IMR-90 (cell line): ENCODE data around the gene ADAMTS16. TPM values are rescaled to one million over a fixed set of nuclear protein-coding genes. Genes with fewer than 3 reads are reported as not detected.

Experiments
- ATAC-seq: fragments of 200-7000 bp; cut with Tn5 transposase; 2 replicates; pipeline ENCODE4 v1.9.1; 2020; ENCODE audit warnings: low read depth, mild to moderate bottlenecking, moderate library complexity
- BruUV-seq: library from RNA; stranded (reverse); fragments of 400-500 nt; replicated peaks from 2 replicates; lab custom pipeline; 2021; lab: Mats Ljungman, UMichigan
- CTCF ChIA-PET: fragments of 300-600 bp; formaldehyde crosslinking; extraction: SDS; loops from one replicate; lab custom pipeline; 2021; ENCODE audit warnings: antibody characterized with exemption; lab: Yijun Ruan, JAX
- POLR2A ChIA-PET: fragments of 300-600 bp; sonication (Branson Sonifier 250); formaldehyde crosslinking; loops from one replicate; lab custom pipeline; 2022; ENCODE audit warnings: antibody characterized with exemption; ENCODE audit not compliant: unreplicated experiment; lab: Charles Lee
- DNase-seq: peaks from one replicate; pipeline ENCODE4 v3.0.0; 2013
- H2AFZ ChIP-seq: replicated peaks from 2 replicates; pipeline ENCODE3; 2013; ENCODE audit warnings: low read length, mild to moderate bottlenecking; ENCODE audit not compliant: poor library complexity
- H2AK5ac ChIP-seq: 2 replicates; pipeline ENCODE4 v1.6.1; 2013; ENCODE audit warnings: low read depth, low read length, inconsistent platforms
- H2AK9ac ChIP-seq: replicated peaks from 2 replicates; pipeline ENCODE3; 2013; ENCODE audit warnings: mild to moderate bottlenecking, low read depth, low read length, moderate library complexity; ENCODE audit not compliant: poor library complexity
- H2BK120ac ChIP-seq: 2 replicates; pipeline ENCODE4 v1.6.1; 2013; ENCODE audit warnings: low read depth, low read length, inconsistent platforms
- H2BK15ac ChIP-seq: 3 replicates; pipeline ENCODE4 v1.6.1; 2013; ENCODE audit warnings: low read depth, low read length, inconsistent platforms
- H2BK20ac ChIP-seq: 2 replicates; pipeline ENCODE4 v1.6.1; 2013; ENCODE audit warnings: low read depth, mild to moderate bottlenecking, inconsistent platforms, low read length, moderate library complexity
- H2BK5ac ChIP-seq: 2 replicates; pipeline ENCODE4 v1.6.1; 2013; ENCODE audit warnings: mild to moderate bottlenecking, low read depth, low read length, inconsistent platforms; ENCODE audit not compliant: poor library complexity, severe bottlenecking
- H3K14ac ChIP-seq: replicated peaks from 2 replicates; pipeline ENCODE4 v1.6.1; 2013; ENCODE audit warnings: low read depth, low read length, inconsistent platforms
- H3K18ac ChIP-seq: 2 replicates; pipeline ENCODE4 v1.6.1; 2013; ENCODE audit warnings: low read depth, low read length, control low read depth
- H3K23ac ChIP-seq: 2 replicates; pipeline ENCODE4 v1.6.1; 2013; ENCODE audit warnings: low read depth, low read length, inconsistent platforms
- H3K27ac ChIP-seq: 2 replicates; pipeline ENCODE4 v1.5.1; 2013; ENCODE audit warnings: mild to moderate bottlenecking, control low read depth, low read length; ENCODE audit not compliant: insufficient read depth
- H3K27me3 ChIP-seq: 2 replicates; pipeline ENCODE4 v1.6.1; 2013; ENCODE audit warnings: low read length; ENCODE audit not compliant: control insufficient read depth, insufficient read depth
- H3K36me3 ChIP-seq: 2 replicates; pipeline ENCODE4 v1.6.1; 2013; ENCODE audit warnings: low read length, mixed read lengths; ENCODE audit not compliant: control insufficient read depth, insufficient read depth
- H3K4ac ChIP-seq: 2 replicates; pipeline ENCODE4 v1.6.1; 2013; ENCODE audit warnings: low read depth, low read length, inconsistent platforms
- H3K4me1 ChIP-seq: 2 replicates; pipeline ENCODE4 v1.6.1; 2013; ENCODE audit warnings: low read length, mixed read lengths; ENCODE audit not compliant: control insufficient read depth, insufficient read depth
- H3K4me2 ChIP-seq: 2 replicates; pipeline ENCODE4 v1.6.1; 2013; ENCODE audit warnings: low read depth, mild to moderate bottlenecking, control low read depth, low read length, moderate library complexity
- H3K4me3 ChIP-seq: 2 replicates; pipeline ENCODE4 v1.5.1; 2013; ENCODE audit warnings: low read depth, mild to moderate bottlenecking, control low read depth, low read length, moderate library complexity; ENCODE audit not compliant: insufficient read depth
- H3K56ac ChIP-seq: 2 replicates; pipeline ENCODE4 v1.6.1; 2013; ENCODE audit warnings: low read length, inconsistent platforms; ENCODE audit not compliant: insufficient read depth; ENCODE audit errors: extremely low read depth
- H3K79me1 ChIP-seq, 2 experiments: 2 replicates each; pipeline ENCODE4 v1.6.1; 2013; ENCODE audit warnings: low read length in 2 of 2, inconsistent platforms in 1 of 2, low read depth in 1 of 2
- H3K9ac ChIP-seq: 2 replicates; pipeline ENCODE4 v1.6.1; 2013; ENCODE audit warnings: low read depth, low read length, control low read depth
- H3K9me1 ChIP-seq: 2 replicates; pipeline ENCODE4 v1.6.1; 2013; ENCODE audit warnings: low read length, inconsistent platforms; ENCODE audit not compliant: insufficient read depth
- H3K9me3 ChIP-seq: 2 replicates; pipeline ENCODE4 v1.6.1; 2013; ENCODE audit warnings: low read length; ENCODE audit not compliant: control insufficient read depth, insufficient read depth
- H4K20me1 ChIP-seq: 2 replicates; pipeline ENCODE4 v1.6.1; 2013; ENCODE audit warnings: low read length, inconsistent platforms; ENCODE audit not compliant: insufficient read depth
- H4K5ac ChIP-seq: 2 replicates; pipeline ENCODE4 v1.6.1; 2013; ENCODE audit warnings: mild to moderate bottlenecking, low read depth, low read length, control low read depth
- H4K8ac ChIP-seq, 2 experiments: 2 replicates each; pipeline ENCODE4 v1.6.1; 2013; ENCODE audit warnings: low read depth in 2 of 2, low read length in 2 of 2, control low read depth in 1 of 2, inconsistent platforms in 1 of 2
- H4K91ac ChIP-seq: 2 replicates; pipeline ENCODE4 v1.6.1; 2013; ENCODE audit warnings: low read depth, low read length, inconsistent platforms; ENCODE audit not compliant: insufficient read depth
- BHLHE40 ChIP-seq: fragments of 150-350 bp; IDR thresholded peaks from 2 replicates; pipeline ENCODE4 v1.6.1; 2016; ENCODE audit warnings: mild to moderate bottlenecking, low read depth, low read length
- CEBPB ChIP-seq: IDR thresholded peaks from 2 replicates; pipeline ENCODE4 v1.6.1; 2012; ENCODE audit warnings: low read depth, low read length, improper control_type of control experiment
- CHD1 ChIP-seq: IDR thresholded peaks from 2 replicates; pipeline ENCODE4 v1.6.1; 2012; ENCODE audit warnings: low read depth, low read length, improper control_type of control experiment
- FOS ChIP-seq: fragments of 150-350 bp; IDR thresholded peaks from 2 replicates; pipeline ENCODE4 v1.6.1; 2016; ENCODE audit warnings: low read depth, low read length
- MAFK ChIP-seq: IDR thresholded peaks from 2 replicates; pipeline ENCODE4 v1.6.1; 2012; ENCODE audit warnings: low read depth, low read length, improper control_type of control experiment
- MAZ ChIP-seq: IDR thresholded peaks from 2 replicates; pipeline ENCODE4 v1.6.1; 2012; ENCODE audit warnings: low read depth, mild to moderate bottlenecking, low read length, improper control_type of control experiment, moderate library complexity, borderline replicate concordance
- MXI1 ChIP-seq: IDR thresholded peaks from 2 replicates; pipeline ENCODE4 v1.6.1; 2012; ENCODE audit warnings: low read depth, mild to moderate bottlenecking, low read length, moderate library complexity, borderline replicate concordance
- NFE2L2 ChIP-seq: fragments of 150-350 bp; IDR thresholded peaks from 2 replicates; pipeline ENCODE4 v1.6.1; 2016; ENCODE audit warnings: low read depth, mild to moderate bottlenecking, low read length
- POLR2A ChIP-seq: IDR thresholded peaks from 2 replicates; pipeline ENCODE4 v1.6.1; 2012; ENCODE audit warnings: mild to moderate bottlenecking, low read depth, low read length
- RAD21 ChIP-seq: IDR thresholded peaks from 2 replicates; pipeline ENCODE4 v1.6.1; 2012; ENCODE audit warnings: low read length, improper control_type of control experiment
- RCOR1 ChIP-seq: IDR thresholded peaks from 2 replicates; pipeline ENCODE4 v1.6.1; 2012; ENCODE audit warnings: mild to moderate bottlenecking, low read length, improper control_type of control experiment; ENCODE audit not compliant: insufficient replicate concordance
- RFX5 ChIP-seq: IDR thresholded peaks from 2 replicates; pipeline ENCODE4 v1.8.0; 2012; ENCODE audit warnings: low read depth, mild to moderate bottlenecking, low read length, moderate library complexity
- SMC3 ChIP-seq: fragments of 150-350 bp; IDR thresholded peaks from 2 replicates; pipeline ENCODE4 v1.6.1; 2016; ENCODE audit warnings: low read depth, mild to moderate bottlenecking, antibody characterized with exemption, low read length, moderate library complexity
- WGBS, 2 experiments: methylation state at CpG; one replicate each; pipeline versions ENCODE4 v1.1.5 to v1.1.7; 2013; ENCODE audit warnings: missing lambda C conversion rate in 2 of 2; ENCODE audit not compliant: insufficient read length in 1 of 2; ENCODE audit errors: extremely low coverage in 2 of 2; 5-methylcytosine and 5-hydroxymethylcytosine counted together
- dilution Hi-C: fragments of 300-500 bp; cut with HindIII; formaldehyde crosslinking; loops from one replicate; pipeline ENCODE4 v1.14.3; 2018; ENCODE audit warnings: low sequenced_read_pairs; ENCODE audit not compliant: unreplicated experiment
- in situ Hi-C: fragments of 300-500 bp; cut with MboI; formaldehyde crosslinking; loops from 3 replicates; pipeline ENCODE4 v1.14.3; 2019; ENCODE audit warnings: low sequenced_read_pairs, inconsistent platforms, mixed read lengths
- intact Hi-C: fragments of 100-400 bp; cut with micrococcal nuclease; formaldehyde crosslinking; loops from 2 replicates; pipeline ENCODE4 v1.10.0; 2022
- polyA plus RNA-seq, 3 experiments: library from polyadenylated mRNA; depleted of rRNA; stranded (reverse); fragments of >200 nt; gene quantifications; 2 replicates each; pipeline ENCODE4 v1.2.3, GENCODE V29; 2012; ENCODE audit warnings: low replicate concordance in 1 of 3
- total RNA-seq: library from RNA; depleted of rRNA; stranded (reverse); fragments of >200 nt; gene quantifications from 2 replicates; pipeline ENCODE4 v1.2.3, GENCODE V29; 2012
- TF ChIP-seq, protein P1 (sequence below): fragments of 150-350 bp; IDR thresholded peaks from 2 replicates; pipeline ENCODE4 v1.6.1; 2017; ENCODE audit warnings: mild to moderate bottlenecking, antibody characterized with exemption, low read length, low read depth
- TF ChIP-seq, protein P2 (sequence below): fragments of 150-350 bp; IDR thresholded peaks from 2 replicates; pipeline ENCODE4 v1.6.1; 2016; ENCODE audit warnings: low read depth, mild to moderate bottlenecking, low read length, moderate library complexity, borderline replicate concordance
- TF ChIP-seq, protein P3 (sequence below): conservative IDR thresholded peaks from 2 replicates; pipeline ENCODE4 v1.5.1; 2012; ENCODE audit warnings: mild to moderate bottlenecking, low read depth, low read length, improper control_type of control experiment

Gene ADAMTS16
- total and polyA plus RNA-seq, 2 of the 4 experiments (the other 2 are of a cell fraction), result 0.09 to 0.18 TPM

- Histone ChIP-seq H4K91ac (no peak overlapping the region), H3K56ac (no peak overlapping the region), H4K8ac (no peak overlapping the region), H3K18ac (no peak overlapping the region), H3K9me1 (no peaks in the 10 kb centered on the region), H2BK120ac (no peak overlapping the region), H2BK15ac (no peak overlapping the region), H3K4me3 (no peak overlapping the region), H3K4me2 (no peak overlapping the region), H2AK9ac (no peak overlapping the region), H2BK5ac (no peak overlapping the region), H3K9ac (no peak overlapping the region), H3K23ac (no peak overlapping the region), H4K20me1 (no peaks in the 10 kb centered on the region), H3K27ac (no peak overlapping the region), H3K4ac (no peak overlapping the region), H3K14ac (no peak overlapping the region), H3K36me3 (no peaks in the 10 kb centered on the region), H4K5ac (no peak overlapping the region), H3K4me1 (no peaks in the 10 kb centered on the region), H2BK20ac (no peak overlapping the region), H3K27me3 (peaks cover 10% of the 10 kb centered on the region), H2AFZ (no peak overlapping the region), H3K9me3 (no peaks in the 10 kb centered on the region), H3K79me1 (no peaks in the 10 kb centered on the region), H2AK5ac (no peak overlapping the region)
- WGBS, 2 experiments, result no CpG with 5 or more reads among the region's 7 CpGs
- BruUV-seq, result no TSS peak
- TF ChIP-seq, protein P1, sequence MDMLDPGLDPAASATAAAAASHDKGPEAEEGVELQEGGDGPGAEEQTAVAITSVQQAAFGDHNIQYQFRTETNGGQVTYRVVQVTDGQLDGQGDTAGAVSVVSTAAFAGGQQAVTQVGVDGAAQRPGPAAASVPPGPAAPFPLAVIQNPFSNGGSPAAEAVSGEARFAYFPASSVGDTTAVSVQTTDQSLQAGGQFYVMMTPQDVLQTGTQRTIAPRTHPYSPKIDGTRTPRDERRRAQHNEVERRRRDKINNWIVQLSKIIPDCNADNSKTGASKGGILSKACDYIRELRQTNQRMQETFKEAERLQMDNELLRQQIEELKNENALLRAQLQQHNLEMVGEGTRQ, result no peak
- TF ChIP-seq RAD21 (no peak), CEBPB (no peak), SMC3 (no peak), FOS (no peak), NFE2L2 (no peak), MXI1 (no peak), BHLHE40 (no peak), MAZ (no peak), POLR2A (no peak), RFX5 (no peak), RCOR1 (no peak), MAFK (no peak), CHD1 (no peak)
- TF ChIP-seq, protein P2, sequence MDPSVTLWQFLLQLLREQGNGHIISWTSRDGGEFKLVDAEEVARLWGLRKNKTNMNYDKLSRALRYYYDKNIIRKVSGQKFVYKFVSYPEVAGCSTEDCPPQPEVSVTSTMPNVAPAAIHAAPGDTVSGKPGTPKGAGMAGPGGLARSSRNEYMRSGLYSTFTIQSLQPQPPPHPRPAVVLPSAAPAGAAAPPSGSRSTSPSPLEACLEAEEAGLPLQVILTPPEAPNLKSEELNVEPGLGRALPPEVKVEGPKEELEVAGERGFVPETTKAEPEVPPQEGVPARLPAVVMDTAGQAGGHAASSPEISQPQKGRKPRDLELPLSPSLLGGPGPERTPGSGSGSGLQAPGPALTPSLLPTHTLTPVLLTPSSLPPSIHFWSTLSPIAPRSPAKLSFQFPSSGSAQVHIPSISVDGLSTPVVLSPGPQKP, result no peak
- TF ChIP-seq, protein P3, sequence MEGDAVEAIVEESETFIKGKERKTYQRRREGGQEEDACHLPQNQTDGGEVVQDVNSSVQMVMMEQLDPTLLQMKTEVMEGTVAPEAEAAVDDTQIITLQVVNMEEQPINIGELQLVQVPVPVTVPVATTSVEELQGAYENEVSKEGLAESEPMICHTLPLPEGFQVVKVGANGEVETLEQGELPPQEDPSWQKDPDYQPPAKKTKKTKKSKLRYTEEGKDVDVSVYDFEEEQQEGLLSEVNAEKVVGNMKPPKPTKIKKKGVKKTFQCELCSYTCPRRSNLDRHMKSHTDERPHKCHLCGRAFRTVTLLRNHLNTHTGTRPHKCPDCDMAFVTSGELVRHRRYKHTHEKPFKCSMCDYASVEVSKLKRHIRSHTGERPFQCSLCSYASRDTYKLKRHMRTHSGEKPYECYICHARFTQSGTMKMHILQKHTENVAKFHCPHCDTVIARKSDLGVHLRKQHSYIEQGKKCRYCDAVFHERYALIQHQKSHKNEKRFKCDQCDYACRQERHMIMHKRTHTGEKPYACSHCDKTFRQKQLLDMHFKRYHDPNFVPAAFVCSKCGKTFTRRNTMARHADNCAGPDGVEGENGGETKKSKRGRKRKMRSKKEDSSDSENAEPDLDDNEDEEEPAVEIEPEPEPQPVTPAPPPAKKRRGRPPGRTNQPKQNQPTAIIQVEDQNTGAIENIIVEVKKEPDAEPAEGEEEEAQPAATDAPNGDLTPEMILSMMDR, result no peak
- intact Hi-C loops, result no loop called here
- dilution Hi-C loops, result no loop called here
- POLR2A ChIA-PET, result interaction anchor here (0.6 kb wide), 1 partner anchor 13 kb away, joined by 3 read pairs; no protein-coding TSS in a partner anchor
- ATAC-seq (no peak), DNase-seq (no peak)
- in situ Hi-C loops, result loop anchor here (5.0 kb wide), 1 partner anchor 278 kb away; the partner anchor contains the start of gene ICE1
- CTCF ChIA-PET, result interaction anchor here (0.6 to 0.7 kb wide), 2 partner anchors 13 to 275 kb away, joined by 3 read pairs; no protein-coding TSS in a partner anchor
Measured at GRCh38 chr5:5144441-5144840, 4.3 kb downstream of the ADAMTS16 start.
